HG03097 (cell line): ENCODE data around the gene MYOC.
"Not testable (repeated sequence)": the region's sequence is repeated elsewhere in the genome, so short reads cannot be mapped to it uniquely, and the experiment has no call there.

ENCODE experiments used
- ATAC-seq: cut with Tn5 transposase; IDR thresholded peaks from one replicate; pipeline ENCODE4 v1.9.1; 2021; ENCODE audit not compliant: unreplicated experiment, low FRiP score

MYOC gene

GRCh38 chr1:171652234-171652822 lies at the start of gene MYOC:
TSS of gene MYOC (minus strand) at chr1:171652688. CDS start at chr1:171652611, 77 bp downstream.
- ATAC-seq, result no peak

DNA sequence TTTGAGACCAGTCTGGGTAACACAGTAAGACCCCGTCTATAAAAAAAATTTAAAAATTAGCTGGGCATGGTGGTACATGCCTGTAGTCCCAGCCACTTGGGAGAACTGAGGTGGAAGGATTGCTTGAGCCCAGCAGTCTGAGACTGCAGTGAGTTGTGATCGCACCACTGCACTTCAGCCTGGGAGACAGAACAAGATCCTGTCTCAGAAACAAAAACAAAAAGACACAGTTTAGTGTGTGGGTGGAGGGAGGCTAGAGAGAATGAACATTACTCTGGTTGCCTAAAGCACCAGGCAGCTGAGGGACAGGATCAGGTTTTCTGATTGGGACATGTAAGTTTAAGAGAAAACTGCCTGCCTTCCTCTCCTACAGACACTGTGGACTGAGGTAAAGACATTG lies 47.0 kb upstream of the MYOC start:
- ATAC-seq, result no peak

- not testable (repeated sequence) for ATAC-seq
Observed at GRCh38 chr1:171695772-171696171, 43.3 kb upstream of the MYOC start.

DNA sequence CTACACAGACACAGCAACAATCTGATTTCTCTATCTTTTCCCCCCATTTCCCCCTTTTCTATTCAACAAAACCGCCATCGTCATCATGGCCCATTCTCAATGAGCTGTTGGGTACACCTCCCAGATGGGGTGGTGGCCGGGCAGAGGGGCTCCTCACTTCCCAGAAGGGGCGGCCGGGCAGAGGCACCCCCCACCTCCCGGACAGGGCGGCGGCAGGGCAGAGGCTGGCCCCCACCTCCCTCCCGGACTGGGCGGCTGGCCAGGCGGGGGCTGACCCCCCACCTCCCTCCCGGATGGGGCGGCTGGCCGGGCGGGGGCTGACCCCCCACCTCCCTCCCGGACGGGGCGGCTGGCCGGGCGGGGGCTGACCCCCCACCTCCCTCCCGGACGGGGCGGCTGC lies 41.1 kb upstream of the MYOC start:
- not testable (repeated sequence) for ATAC-seq

GRCh38 chr1:171683870-171684269 lies 31.4 kb upstream of the MYOC start:
- ATAC-seq, result no peak

DNA sequence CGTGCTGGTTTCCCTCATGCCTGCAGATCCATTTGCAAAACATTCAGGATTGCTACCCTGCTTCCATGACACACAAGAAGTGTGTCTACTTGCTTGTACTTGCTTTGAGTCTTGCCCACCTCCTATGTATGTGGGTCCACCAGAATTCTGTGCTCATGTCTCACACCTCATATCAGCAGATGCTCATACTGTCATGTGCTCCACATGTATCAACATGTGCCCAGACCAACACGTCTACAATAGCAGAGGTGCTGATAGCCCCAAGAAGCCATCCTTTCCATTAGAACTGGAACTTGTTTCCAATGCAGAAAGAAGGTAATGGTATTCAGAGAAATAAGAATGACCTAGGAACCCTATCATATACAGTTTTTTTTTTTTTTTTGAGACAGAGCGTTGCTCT lies 27.9 kb upstream of the MYOC start:
- no peak for ATAC-seq

GRCh38 chr1:171676823-171677222 lies 24.3 kb upstream of the MYOC start:
- no peak for ATAC-seq

DNA sequence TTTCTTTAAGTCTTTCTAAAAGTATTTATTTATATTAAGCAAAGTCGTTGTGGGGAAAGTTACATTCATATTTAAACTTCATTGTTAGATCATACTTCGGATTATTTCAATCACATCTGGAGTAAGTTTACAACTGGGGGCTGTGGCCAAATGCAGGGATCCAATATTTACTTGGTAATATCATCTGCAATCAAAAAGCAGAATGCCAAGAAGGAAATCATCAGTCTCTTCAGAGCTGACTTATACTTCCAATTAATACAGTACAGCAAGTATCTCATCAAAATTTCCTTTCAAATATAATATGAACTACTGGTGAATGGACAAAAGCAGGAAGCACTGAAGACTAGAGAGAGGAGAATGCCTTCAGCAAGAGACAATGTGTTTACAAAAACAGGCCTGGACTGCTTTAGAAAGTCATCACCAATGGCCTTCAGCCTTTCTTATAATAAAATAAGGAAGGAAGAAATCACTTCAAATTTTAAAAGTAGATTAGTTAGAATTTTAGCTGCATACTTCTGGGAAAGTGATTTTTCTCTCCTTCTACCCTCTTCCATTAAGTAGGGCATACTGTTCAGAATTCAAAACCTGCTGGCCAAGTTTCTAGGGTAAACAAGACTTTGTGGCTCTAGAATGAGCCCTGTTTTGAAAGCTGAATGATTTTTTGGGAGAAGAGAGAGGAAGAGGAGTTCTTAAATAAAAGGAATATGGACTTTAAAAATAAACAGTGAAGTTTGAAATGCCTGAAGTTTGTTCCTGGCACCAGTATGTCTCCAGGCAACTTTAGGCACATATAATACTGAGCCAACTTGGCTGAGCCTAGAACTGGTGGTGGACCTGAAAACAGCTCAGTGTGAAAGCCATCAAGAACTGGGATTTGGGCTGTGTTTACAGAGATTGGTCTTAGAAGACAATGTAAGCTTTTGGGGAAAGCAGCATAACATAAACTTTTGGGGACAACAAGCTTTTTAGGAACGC lies 22.2 kb upstream of the MYOC start:
- ATAC-seq, result no peak

- no peak for ATAC-seq
Observed at GRCh38 chr1:171670739-171671138, 18.3 kb upstream of the MYOC start.

- ATAC-seq, result no peak
Observed at GRCh38 chr1:171668372-171668771, 15.9 kb upstream of the MYOC start.

GRCh38 chr1:171666114-171666769 lies 13.8 kb upstream of the MYOC start:
- no peak for ATAC-seq

DNA sequence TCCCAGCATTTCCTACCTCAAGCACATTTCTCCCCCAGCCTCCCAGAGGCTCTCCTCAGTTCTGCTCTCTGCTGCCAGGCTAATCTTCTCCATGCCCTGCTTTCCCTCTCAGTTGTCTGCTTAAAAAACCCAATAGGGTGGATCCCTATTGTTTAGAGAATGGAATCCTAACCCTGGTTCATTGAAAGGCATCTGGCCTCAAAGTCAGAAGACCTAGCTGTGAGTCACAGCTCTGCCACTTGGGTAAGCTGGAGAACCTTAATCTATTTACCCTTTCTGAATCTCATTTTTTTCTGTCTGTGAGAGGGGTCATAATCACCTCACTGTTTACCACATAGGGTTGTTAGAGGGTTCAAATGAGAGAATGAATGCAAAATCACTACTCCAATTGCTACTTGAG lies 12.5 kb upstream of the MYOC start:
- no peak for ATAC-seq

DNA sequence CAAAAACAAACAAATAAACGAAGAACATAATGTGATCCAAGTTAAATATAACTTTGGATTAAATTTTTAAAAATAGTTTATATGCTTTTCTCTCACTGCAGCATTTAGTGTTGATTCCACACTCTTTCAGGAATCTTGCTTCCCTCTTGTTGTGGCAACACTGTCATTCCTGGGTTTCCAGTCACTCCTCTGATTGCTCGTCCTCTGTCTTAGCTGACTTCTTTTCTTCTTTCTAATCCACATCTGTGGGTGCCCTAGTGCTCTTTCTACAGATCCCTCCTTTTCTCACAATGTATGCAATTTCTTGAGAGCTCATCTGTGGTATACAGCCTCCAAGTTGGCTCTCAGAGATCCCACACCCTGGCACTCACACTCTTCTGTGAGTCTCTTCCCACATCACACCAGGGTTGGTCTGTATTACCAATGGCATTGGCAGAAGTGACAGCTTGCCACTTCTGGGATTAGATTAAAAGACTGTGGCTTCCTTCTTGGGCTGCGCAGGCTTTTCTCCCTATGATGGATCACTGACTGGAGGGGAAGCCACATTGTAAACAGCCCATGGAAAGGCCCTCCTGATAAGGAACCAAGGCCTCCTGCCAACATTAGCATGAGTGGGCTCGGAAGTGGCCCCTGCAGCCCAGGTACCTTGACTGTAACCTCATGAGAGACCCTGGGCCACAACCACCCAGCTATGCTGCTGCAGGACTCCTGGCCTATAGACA lies 11.5 kb upstream of the MYOC start:
- ATAC-seq, result no peak

DNA sequence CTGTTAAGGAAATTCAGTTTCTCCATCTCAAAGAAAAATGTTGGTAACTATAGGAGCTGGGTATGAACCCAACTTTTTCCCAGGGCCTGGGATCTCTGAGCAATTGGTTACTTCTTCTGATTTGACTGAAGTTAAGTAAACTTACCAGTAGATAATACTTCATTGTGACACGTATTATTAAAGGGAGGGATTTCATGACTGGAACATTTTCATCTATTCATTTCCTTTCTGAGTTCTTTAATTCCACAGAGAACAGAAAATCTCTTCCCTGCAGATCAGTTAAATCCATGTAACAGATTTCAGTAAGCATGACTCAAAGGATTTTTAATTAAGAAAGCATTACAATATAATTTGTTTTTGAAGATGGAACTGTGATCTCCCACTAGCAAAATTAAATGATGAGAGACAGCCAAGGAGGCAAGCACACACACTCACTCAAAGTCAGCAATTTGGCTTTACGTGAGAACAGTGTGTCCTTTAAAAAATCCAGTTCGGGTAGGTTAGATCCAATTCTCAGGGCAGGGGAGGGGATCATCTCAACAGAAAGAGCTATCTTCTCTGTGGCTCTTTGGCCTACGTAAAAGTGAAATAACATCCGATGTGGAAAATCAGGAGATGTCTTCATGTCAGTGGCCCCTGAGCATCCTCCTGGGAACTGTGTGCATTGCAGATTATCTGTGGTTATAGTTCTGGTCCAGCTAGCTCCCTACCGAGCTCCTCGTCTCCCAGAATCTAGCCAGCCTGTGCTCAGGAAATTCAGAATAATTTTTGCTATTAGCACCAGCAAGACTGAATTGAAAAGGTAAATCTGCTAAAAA lies 10.8 kb upstream of the MYOC start:
- no peak for ATAC-seq

DNA sequence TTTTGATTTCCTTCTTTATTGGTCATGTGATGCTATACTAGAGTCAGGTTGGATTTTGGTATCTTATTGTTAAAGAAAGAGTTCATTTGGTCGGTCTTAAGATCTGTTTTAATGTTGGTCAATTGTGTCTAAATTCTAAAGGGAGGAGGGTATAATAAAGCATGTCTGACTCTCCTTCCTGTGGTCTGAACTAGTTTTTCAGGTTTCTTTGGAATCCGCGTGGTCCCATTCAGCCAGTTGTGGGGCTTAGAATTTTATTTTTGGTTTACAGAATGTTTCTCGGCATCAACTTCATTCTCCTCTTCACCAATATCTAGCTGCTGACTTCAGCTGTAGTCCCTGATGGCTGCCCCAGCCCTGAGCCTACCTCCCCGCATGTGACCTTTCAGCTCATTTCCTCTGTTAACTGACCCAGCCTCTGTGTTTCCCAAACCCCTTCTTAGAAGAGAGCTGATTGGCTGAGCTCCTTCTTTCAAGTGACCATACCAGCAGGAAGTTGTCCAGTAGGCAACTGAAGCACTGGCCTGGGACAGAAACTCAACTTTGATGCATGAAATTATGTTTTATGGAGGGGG lies 8.7 kb upstream of the MYOC start:
- no peak for ATAC-seq

DNA sequence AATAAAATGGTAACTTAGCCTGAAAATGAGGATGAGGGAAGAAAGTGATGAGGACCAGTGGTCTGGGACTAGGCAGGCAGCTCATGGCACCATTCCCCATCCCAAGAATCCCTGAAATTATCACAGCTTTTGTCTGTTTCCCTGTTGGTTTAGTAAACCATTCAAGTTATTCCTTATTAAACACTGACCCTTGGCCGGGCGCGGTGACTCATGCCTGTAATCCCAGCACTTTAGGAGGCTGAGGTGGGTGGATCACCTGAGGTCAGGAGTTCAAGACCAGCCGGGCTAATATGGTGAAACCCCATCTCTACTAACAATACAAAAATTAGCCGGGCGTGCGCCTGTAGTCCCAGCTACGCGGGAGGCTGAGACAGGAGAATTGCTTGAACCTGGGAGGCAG lies 3.7 kb upstream of the MYOC start:
- ATAC-seq, result not testable (repeated sequence)

- ATAC-seq, result no peak
Observed at GRCh38 chr1:171655746-171656116, 3.2 kb upstream of the MYOC start.

DNA sequence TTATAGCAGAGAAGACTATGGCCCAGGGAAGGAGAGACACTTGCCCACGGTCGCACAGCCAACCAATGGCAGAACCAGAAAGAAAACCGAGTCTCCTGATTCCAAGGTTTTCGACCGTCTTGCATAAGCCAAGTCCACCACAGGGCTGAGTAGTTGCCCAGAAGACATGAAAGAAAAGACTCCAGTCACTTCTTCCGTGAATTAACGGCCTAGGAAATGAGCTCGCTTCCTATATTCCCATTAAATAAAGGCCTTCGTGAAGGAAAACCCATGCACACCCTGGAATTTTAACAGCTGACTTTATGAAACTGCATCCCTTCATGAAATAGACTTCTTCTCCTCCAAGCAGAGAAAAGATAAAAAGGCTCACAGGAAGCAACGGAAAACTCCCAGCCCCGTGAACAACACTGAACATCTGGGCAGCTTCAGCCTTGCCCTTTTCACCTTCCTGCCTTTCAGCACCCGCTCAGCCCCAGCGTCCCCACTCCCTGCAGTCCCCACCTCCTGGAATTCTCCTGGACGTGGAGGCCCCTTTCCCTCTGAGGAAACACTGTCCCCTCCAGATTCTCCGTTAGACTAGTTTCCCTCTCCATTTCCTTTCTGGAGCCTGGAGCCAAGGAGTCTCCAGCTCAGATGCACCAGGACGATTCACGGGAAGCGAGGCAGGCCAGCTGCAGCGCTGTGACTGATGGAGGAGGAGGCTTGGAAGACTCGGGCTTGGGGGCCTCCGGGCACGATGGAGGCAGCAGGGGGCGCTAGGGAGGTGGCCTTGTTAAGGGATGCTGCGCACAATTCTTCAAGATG lies 2.7 kb upstream of the MYOC start:
- no peak for ATAC-seq
